ENCODE results near the gene PAX5.

Gene PAX5

DNA sequence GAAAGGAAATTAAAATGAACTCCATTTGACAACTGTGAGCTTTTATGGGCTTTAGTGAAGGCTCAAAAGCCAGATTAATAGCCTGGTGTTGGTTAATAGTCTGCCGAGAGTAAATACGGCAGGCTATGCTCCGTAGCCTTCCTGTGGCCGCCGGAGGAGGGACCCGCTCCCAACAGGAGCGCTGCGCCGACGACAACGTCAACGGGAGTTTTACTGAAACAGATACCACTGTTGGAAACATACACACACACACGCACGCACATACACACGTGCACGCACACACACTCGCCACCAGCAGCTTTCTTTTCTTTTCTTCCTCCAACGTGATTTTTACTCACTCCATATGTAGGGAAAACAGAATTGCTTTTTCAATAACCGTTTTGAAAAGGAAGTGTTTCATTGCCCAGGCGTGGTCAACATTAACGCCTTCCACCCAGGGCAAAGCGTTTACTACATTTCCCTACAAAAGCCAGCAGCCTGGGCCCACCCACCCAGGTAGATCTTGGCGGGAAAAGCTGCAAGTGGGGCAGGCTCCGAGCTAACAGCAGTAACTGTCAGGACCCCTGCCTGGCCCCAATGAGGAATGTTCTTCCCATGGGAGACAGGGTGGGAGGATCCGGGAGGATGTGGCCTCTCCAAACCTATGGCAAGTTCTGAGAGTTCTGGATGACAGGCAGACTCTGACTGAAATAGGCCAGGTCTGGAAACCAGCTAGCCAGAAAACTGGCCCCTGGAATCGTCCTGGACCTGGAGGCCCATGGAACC, 72.3 kb downstream of the PAX5 start:
- DNase-seq (ENCODE audit: extremely low read depth in 1 of 2, low read depth in 1 of 2), result no peak

GRCh38 chr9:36961051-36961450, 73.0 kb downstream of the PAX5 start:
- DNase-seq (ENCODE audit: extremely low read depth in 1 of 2, low read depth in 1 of 2), result no peak

GRCh38 chr9:36960575-36960955, 73.5 kb downstream of the PAX5 start:
- DNase-seq (ENCODE audit: extremely low read depth in 1 of 2, low read depth in 1 of 2), result no peak

DNA sequence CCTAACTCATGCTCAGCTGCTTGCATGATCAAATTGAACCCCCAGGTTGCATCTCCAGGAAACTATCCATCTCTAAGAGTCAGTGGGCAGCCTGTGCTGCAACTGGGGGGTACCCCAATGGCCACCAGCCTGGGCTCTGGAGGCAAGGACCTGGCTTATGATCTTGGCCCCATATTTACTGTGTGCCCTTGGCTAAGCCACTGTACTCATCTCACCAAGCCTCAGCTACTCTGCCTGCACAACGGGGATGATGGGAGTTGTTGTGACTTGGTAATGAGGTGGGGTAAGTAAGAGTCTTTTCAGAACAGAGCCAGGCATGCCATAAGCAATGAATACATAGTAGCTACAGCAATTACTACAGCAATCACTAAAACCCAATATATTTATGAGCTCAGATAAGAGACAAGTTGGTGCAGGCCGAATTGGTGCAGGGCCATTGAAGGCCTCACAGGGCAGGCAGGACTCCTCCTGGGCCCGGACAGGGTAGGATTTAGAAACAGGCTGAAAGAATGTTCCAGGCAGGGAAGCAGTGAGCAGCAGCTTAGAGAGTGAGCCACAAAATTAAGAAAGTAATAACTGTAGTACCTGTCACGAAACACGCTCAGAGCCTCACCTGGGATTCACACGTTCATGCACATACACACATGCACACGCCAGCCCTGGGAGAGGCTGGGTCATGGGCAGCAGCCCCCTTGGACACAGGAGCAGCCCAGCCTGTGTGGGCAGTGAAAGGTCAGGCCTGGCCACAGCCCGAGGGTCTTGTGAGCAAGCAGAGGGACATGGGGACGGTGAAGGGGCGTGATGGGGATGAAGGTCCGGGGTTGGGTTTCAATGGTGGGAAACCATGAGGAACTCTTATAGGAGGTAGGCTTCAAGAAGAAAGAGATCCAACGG, 74.1 kb downstream of the PAX5 start:
- no peak for DNase-seq (ENCODE audit: extremely low read depth in 1 of 2, low read depth in 1 of 2)

DNA sequence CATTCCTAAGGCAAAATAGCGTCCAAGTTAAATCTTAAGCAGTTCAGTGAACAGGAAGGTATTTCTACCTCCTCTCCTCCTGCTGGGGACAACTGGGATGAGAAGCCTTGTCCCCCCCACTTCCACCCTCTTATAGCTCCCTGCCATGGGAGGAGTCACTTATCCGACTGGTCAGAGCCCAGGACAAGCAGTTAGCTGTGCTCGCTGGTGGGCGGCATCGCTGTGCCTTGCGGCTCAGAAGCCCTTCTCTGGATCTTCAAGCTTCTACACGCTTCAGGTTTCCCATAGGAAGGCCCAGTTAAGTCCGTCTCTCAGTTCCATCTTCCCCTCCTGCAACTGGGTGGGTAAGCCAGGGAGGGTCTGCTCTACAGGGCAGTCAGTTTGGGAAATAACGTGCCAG, 77.2 kb downstream of the PAX5 start:
- DNase-seq (ENCODE audit: extremely low read depth in 1 of 2, low read depth in 1 of 2), result no peak

DNA sequence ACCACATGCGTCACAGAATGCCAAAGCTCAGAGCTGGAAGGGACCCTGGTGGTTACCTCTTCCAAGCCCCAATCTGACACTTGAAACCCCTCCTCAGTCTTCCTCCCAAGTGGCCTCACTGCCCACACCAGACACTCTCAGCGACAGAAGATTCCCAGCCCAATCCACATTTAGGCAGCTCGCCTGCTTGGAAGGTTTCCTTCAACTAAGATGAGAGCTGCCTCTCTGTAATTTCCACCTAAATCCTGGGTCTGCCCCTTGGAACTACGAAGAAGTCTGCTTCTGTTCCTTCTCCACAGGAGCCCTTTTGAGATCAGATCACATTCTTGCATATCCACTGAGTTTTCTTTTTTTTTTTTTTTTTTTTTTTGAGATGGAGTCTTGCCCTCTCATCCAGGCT, 83.7 kb downstream of the PAX5 start:
- no peak for DNase-seq (ENCODE audit: extremely low read depth in 1 of 2, low read depth in 1 of 2)

GRCh38 chr9:36949466-36949865, 84.6 kb downstream of the PAX5 start:
- no peak for DNase-seq (ENCODE audit: extremely low read depth in 1 of 2, low read depth in 1 of 2)

GRCh38 chr9:36948051-36948450, 86.0 kb downstream of the PAX5 start:
- no peak for DNase-seq (ENCODE audit: extremely low read depth in 1 of 2, low read depth in 1 of 2)

DNA sequence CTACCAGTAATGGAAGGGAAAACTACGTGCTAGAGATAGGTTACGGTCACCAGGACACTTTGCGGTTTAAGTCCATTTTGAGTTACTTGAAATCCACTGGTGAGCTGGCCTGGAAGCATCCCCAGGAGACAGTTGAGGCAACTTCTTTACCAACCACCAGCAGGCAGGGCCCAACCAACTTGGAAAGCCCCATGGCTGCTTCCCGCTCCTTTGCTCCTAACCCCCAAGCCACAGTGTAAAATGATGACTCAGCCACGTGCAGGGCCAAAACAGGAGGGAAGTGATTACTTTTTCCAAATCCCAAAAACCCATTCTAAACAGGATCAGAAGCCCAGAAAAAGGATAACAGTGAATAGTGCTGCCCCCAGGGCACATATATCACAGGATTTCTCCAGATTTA, 87.4 kb downstream of the PAX5 start:
- no peak for DNase-seq (ENCODE audit: extremely low read depth in 1 of 2, low read depth in 1 of 2)

DNA sequence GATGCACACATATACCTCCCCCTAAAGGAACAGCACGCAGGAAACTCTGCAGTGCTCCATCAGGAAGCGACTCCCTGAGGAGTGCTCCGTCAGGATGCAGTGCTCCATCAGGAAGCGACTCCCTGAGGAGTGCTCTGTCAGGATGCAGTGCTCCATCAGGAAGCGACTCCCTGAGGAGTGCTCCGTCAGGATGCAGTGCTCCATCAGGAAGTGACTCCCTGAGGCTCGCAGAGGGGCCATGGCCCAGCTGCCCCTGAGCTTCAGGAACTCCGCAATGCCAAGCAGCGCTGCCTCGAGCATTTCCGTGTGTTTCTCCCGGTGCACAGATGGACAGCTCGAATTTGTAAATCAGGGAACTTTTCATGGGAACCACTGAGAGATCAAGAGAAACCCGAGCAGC, 88.1 kb downstream of the PAX5 start:
- no peak for DNase-seq (ENCODE audit: extremely low read depth in 1 of 2, low read depth in 1 of 2)

GRCh38 chr9:36942891-36943290, 91.2 kb downstream of the PAX5 start:
- DNase-seq (ENCODE audit: extremely low read depth in 1 of 2, low read depth in 1 of 2), result no peak

DNA sequence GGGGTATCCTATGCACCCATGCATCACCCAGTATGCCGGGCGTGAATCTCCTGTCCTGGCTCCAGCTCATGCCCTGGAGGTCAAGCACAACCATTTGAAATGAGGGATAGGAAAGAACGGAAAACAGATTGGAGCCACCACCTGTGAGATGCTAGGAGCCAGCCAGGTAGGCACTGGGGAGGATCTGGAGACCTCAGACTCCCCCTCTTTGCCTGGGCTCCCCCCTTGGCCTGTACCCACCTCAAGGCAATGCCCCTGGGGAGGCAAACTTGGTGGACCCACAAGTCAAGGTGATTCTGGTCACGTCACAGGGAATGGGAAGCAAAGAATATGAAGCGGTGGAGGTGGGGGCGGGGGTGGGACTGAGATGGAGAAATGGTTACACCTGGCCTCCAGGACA, 92.6 kb downstream of the PAX5 start:
- no peak for DNase-seq (ENCODE audit: extremely low read depth in 1 of 2, low read depth in 1 of 2)

DNA sequence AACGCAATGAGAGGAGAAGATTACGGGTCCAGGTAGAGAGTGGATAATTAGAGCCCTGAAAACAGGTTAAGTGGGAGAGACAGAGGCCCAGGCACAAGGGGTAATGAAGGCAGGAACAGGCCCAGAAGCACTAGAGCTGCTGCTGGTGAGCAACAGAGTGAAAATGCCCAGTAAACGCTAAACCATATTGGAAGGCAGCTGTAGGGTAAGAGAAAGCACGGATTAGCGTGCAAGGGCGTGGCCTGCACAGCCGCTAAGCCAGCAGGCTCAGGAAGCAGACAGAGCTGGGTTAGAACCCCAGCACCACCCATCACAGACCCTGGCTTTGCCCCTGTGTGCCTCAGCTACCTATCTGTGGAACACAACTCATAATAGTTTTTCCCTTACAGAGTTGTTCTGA, 93.2 kb downstream of the PAX5 start:
- DNase-seq (ENCODE audit: extremely low read depth in 1 of 2, low read depth in 1 of 2), result no peak

GRCh38 chr9:36940500-36940853, 93.6 kb downstream of the PAX5 start:
- DNase-seq (ENCODE audit: extremely low read depth in 1 of 2, low read depth in 1 of 2), result no peak

DNA sequence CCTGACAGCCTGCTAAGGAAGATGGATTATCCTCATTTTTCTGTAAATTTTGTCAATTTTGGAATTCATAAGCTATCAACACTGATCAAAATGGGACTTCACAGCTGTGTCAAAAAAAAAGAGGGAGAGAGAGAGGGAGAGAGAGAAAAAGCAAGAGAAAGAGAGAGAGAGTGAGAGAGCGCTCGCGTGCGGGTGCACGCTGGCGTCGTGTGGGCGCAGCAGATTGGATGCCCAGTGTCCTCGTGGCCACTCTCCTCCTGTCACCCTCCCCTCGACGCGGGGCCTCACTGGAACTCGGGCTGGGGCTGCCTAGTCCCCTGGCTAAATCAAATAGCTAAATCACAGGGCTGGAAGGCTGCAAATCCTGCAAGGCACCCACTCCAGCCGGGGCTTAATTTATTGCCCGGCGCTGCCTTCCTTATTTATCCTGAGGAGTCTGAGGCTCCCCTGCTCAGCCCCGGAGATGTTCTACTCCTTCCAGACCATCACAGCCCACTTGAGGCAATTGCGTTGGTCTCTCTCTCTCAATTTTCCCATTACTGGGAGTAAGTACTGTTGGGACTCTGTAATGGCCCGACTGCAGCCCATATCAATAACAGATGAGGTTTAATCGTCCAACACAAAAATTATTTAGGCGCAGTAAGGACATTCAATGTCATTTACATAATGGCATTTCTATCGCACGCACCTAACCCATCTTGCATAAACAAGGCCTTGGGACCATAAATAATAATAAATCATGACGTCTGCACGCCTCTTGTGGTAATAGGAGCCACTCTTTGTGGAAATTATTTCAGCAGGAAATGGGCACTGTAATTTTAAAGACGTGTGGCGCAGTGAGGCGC, 94.2 kb downstream of the PAX5 start:
- no peak for DNase-seq (ENCODE audit: extremely low read depth in 1 of 2, low read depth in 1 of 2)

- no peak for DNase-seq (ENCODE audit: extremely low read depth in 1 of 2, low read depth in 1 of 2)
These were observed 94.9 kb downstream of the PAX5 start for GRCh38 chr9:36939214-36939613.

DNA sequence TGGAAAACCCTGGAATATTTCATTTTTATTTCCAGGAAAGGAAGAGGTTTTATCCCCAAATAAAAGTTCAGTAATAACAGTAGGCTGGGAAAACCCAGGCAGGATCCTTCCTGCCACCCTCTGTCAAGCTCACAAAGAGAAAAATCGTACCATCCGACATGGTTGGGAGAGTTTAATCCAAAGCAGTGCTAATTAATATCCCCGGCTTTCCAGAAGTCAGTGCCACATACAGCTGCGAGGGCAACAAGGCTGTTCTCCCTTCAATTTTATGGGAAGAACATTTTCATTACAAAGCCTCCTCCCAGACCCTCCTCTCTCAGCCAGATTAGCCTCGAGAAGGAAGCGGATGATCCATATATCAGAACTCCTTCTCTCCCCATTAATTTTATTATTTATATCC, 95.5 kb downstream of the PAX5 start:
- no peak for DNase-seq (ENCODE audit: extremely low read depth in 1 of 2, low read depth in 1 of 2)

DNA sequence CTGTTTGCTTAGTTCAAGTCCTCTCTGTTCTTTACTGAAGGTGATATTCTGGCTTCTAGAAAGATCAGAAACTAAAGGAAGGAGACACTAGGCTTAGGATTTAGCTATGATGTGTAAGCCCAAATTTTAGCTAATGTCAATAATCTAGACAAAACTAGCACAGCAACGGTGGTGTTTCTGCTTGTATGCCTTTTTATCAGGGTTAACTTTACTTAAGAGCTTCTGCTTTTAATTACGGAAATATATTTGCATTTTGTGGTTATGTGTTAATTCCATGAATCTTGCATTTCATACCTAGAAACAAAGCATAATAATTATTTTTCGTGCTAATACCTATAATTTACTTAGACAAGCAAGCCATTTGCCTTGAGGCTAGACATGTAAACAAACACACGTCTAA, 96.1 kb downstream of the PAX5 start:
- no peak for DNase-seq (ENCODE audit: extremely low read depth in 1 of 2, low read depth in 1 of 2)

GRCh38 chr9:36937346-36937745, 96.7 kb downstream of the PAX5 start:
- DNase-seq (ENCODE audit: extremely low read depth in 1 of 2, low read depth in 1 of 2), result no peak

DNA sequence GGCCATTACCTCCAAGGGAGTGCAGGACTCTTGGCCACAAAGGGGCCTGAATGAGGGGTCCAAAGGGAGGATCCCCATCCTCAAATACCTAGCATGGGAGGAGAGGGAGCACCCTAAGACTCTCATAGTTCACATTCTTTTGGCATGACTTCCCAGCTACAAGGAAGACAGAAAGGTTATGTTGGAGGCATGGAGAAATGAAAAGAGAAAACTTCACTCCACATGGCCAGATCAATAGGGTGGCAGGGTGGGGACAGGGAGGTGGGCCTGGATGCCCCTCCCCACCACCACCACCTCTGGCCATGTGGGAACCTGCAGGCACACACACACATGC, 97.6 kb downstream of the PAX5 start:
- DNase-seq (ENCODE audit: extremely low read depth in 1 of 2, low read depth in 1 of 2), result no peak

GRCh38 chr9:36935768-36936497, 98.1 kb downstream of the PAX5 start:
- DNase-seq (ENCODE audit: extremely low read depth in 1 of 2, low read depth in 1 of 2), result no peak

Measured in activated CD8-positive, alpha-beta memory T cell treated with anti-CD3 and anti-CD28 coated beads for 1 hour (primary cell).